Fibroblast of lung (primary cell): ENCODE results near the gene PRUNE2. TPM values are rescaled to one million over a fixed set of nuclear protein-coding genes. Genes with fewer than 3 reads are reported as not detected.
A peak's percentile ranks its signal among the peaks of the same experiment; 100 is the strongest.

Experiments
- DNase-seq, 2 donors: peaks; one replicate each; pipeline versions ENCODE4 v3.0.0 to v3.0.0-alpha.2; 2010; ENCODE audit warnings: low read depth in 2 of 2
- H2AFZ ChIP-seq: 2 replicates; pipeline ENCODE4 v1.5.1; 2012; ENCODE audit warnings: low read length, control low read depth, inconsistent platforms
- H3K27ac ChIP-seq: 2 replicates; pipeline ENCODE4 v1.5.1; 2011; ENCODE audit warnings: low read length, control low read depth; ENCODE audit not compliant: insufficient read depth
- H3K27me3 ChIP-seq: 2 replicates; pipeline ENCODE4 v1.5.1; 2011; ENCODE audit warnings: mild to moderate bottlenecking, low read length; ENCODE audit not compliant: control insufficient read depth, insufficient read depth
- H3K36me3 ChIP-seq: 2 replicates; pipeline ENCODE4 v1.5.1; 2011; ENCODE audit warnings: low read length; ENCODE audit not compliant: control insufficient read depth, insufficient read depth
- H3K4me1 ChIP-seq: 2 replicates; pipeline ENCODE4 v1.5.1; 2011; ENCODE audit warnings: low read length; ENCODE audit not compliant: control insufficient read depth, insufficient read depth; ENCODE audit errors: extremely low read depth
- H3K4me2 ChIP-seq: 2 replicates; pipeline ENCODE4 v1.5.1; 2011; ENCODE audit warnings: low read length, control low read depth; ENCODE audit not compliant: insufficient read depth; ENCODE audit errors: extremely low read depth
- H3K4me3 ChIP-seq, 4 experiments: fragments of 200-600 bp in 1 of 4; sonication (generic) in 1 of 4; replicated peaks in 1 of 4; 2 replicates each; pipeline ENCODE4 v1.5.1; 2011 to 2016; ENCODE audit warnings: low read length in 4 of 4, low read depth in 3 of 4, mild to moderate bottlenecking in 3 of 4, control low read depth in 2 of 4, inconsistent platforms in 1 of 4, mixed read lengths in 1 of 4; ENCODE audit not compliant: insufficient read depth in 1 of 4; ENCODE audit errors: control extremely low read depth in 1 of 4
- H3K79me2 ChIP-seq: 2 replicates; pipeline ENCODE4 v1.5.1; 2012; ENCODE audit warnings: mild to moderate bottlenecking, low read length, inconsistent platforms; ENCODE audit not compliant: control insufficient read depth, insufficient read depth
- H3K9ac ChIP-seq: 2 replicates; pipeline ENCODE4 v1.5.1; 2011; ENCODE audit warnings: mild to moderate bottlenecking, low read length, control low read depth; ENCODE audit not compliant: insufficient read depth
- H3K9me3 ChIP-seq: 2 replicates; pipeline ENCODE4 v1.5.1; 2012; ENCODE audit warnings: low read depth, low read length; ENCODE audit not compliant: control insufficient read depth, insufficient read depth
- H4K20me1 ChIP-seq: 2 replicates; pipeline ENCODE4 v1.5.1; 2011; ENCODE audit warnings: low read length; ENCODE audit not compliant: control insufficient read depth, insufficient read depth; ENCODE audit errors: extremely low read depth
- EZH2 ChIP-seq: IDR thresholded peaks from 2 replicates; pipeline ENCODE4 v1.5.1; 2012; ENCODE audit warnings: low read length, control low read depth, mild to moderate bottlenecking; ENCODE audit errors: missing control alignments
- polyA plus RNA-seq, 2 donors: library from polyadenylated mRNA; depleted of rRNA in 1 of 2; stranded (reverse) in 1 of 2; unstranded in 1 of 2; fragments of >200 nt; gene quantifications; 2 replicates each; pipeline ENCODE4 v1.2.1, GENCODE V29; 2011 to 2012; ENCODE audit warnings: missing spikeins in 1 of 2
- total RNA-seq: library from RNA; depleted of rRNA; stranded (reverse); fragments of >200 nt; gene quantifications from 2 replicates; pipeline ENCODE4 v1.2.1, GENCODE V29; 2014
- TF ChIP-seq, protein P1 (sequence below), 2 donors: IDR thresholded peaks in 1 of 2; conservative IDR thresholded peaks in 1 of 2; 1 replicate in 1 of 2; 2 replicates in 1 of 2; pipeline ENCODE4 v1.5.1; 2011 to 2012; ENCODE audit warnings: low read length in 2 of 2, control low read depth in 1 of 2, inconsistent platforms in 1 of 2, low read depth in 1 of 2, mild to moderate bottlenecking in 1 of 2

Gene PRUNE2
- total and polyA plus RNA-seq, 2 donors (not counting 1 experiment from before 2014, with no cell fraction given), result 5.4 to 95.6 TPM

DNA sequence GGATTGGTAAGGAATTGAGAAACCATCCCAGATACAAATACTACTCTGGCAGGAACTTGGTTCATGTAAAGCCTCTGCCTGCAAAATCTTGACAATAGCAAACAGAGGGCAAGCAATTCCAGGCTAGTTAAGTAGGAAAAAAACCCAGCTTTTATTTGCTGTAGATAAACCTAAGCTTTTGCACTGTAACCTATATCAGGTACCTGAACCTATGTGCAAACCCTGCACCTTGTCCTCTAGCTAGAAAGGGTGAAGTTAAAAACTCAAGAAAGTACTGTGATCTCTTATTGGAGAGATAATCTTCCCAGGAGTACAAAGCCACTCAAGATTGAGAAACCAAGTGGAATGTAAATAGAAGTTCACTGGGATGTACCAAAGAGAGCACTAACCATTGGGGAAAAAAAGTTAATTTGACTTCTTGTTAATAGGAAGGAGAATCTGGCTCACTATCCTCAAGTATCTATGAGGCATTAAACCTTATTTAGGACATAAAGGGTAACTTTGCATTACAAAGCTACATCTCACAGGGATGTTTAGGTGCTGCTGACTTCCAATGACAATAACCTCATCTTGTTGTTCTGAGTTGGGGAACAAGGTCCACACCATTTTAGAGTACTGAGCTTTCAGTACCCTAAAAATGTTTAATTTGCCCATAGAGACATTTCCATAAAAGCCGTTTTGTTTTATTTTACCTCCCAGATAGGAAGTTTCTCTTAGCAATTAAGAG, 215.5 kb downstream of the PRUNE2 start:
- no peaks in the 10 kb centered on the region for H4K20me1 ChIP-seq
- no peaks in the 10 kb centered on the region for H3K9me3 ChIP-seq
- no peak overlapping the region for H3K4me3 ChIP-seq
- no peaks in the 10 kb centered on the region for H3K79me2 ChIP-seq
- H3K4me2 ChIP-seq, result no peak overlapping the region
- no peak overlapping the region for H2AFZ ChIP-seq
- H3K9ac ChIP-seq, result no peak overlapping the region
- H3K27ac ChIP-seq, result no peak overlapping the region
- no peak for DNase-seq
- H3K36me3 ChIP-seq, result no peaks in the 10 kb centered on the region
- H3K27me3 ChIP-seq, result peaks cover 8% of the 10 kb centered on the region
- H3K4me1 ChIP-seq, result peaks cover 7% of the 10 kb centered on the region
- TF ChIP-seq EZH2, result no peak
- TF ChIP-seq, protein P1, sequence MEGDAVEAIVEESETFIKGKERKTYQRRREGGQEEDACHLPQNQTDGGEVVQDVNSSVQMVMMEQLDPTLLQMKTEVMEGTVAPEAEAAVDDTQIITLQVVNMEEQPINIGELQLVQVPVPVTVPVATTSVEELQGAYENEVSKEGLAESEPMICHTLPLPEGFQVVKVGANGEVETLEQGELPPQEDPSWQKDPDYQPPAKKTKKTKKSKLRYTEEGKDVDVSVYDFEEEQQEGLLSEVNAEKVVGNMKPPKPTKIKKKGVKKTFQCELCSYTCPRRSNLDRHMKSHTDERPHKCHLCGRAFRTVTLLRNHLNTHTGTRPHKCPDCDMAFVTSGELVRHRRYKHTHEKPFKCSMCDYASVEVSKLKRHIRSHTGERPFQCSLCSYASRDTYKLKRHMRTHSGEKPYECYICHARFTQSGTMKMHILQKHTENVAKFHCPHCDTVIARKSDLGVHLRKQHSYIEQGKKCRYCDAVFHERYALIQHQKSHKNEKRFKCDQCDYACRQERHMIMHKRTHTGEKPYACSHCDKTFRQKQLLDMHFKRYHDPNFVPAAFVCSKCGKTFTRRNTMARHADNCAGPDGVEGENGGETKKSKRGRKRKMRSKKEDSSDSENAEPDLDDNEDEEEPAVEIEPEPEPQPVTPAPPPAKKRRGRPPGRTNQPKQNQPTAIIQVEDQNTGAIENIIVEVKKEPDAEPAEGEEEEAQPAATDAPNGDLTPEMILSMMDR (conservative IDR thresholded peaks at IDR 0.05 in 1 of 2, IDR thresholded peaks at IDR 0.05 in 1 of 2; ENCODE audit: low read depth in 1 of 2, low read length in 2 of 2), result no peak

- Histone ChIP-seq H3K4me1 (peaks cover 7% of the 10 kb centered on the region), H2AFZ (no peak overlapping the region), H3K4me3 (no peak overlapping the region), H3K36me3 (no peaks in the 10 kb centered on the region), H3K27ac (no peak overlapping the region), H3K9me3 (no peaks in the 10 kb centered on the region), H3K27me3 (peaks cover 8% of the 10 kb centered on the region), H3K9ac (no peak overlapping the region), H3K4me2 (no peak overlapping the region), H3K79me2 (no peaks in the 10 kb centered on the region), H4K20me1 (no peaks in the 10 kb centered on the region)
- DNase-seq, result no peak
- no peak for TF ChIP-seq EZH2
- TF ChIP-seq, protein P1 (conservative IDR thresholded peaks at IDR 0.05 in 1 of 2, IDR thresholded peaks at IDR 0.05 in 1 of 2; ENCODE audit: low read depth in 1 of 2, low read length in 2 of 2), result no peak
Observed at GRCh38 chr9:76688471-76689238, 217.3 kb downstream of the PRUNE2 start.

GRCh38 chr9:76687861-76688391, 218.0 kb downstream of the PRUNE2 start:
- peaks cover 8% of the 10 kb centered on the region for H3K27me3 ChIP-seq
- peak; percentile 78 to 96 for DNase-seq
- peak overlapping the region; percentile 4 for H3K27ac ChIP-seq
- H2AFZ ChIP-seq, result no peak overlapping the region
- H3K36me3 ChIP-seq, result no peaks in the 10 kb centered on the region
- H3K4me2 ChIP-seq, result peak overlapping the region; percentile 21
- H3K9me3 ChIP-seq, result no peaks in the 10 kb centered on the region
- H3K4me1 ChIP-seq, result peaks cover 7% of the 10 kb centered on the region
- no peaks in the 10 kb centered on the region for H4K20me1 ChIP-seq
- no peak for TF ChIP-seq EZH2
- TF ChIP-seq, protein P1 (conservative IDR thresholded peaks at IDR 0.05 in 1 of 2, IDR thresholded peaks at IDR 0.05 in 1 of 2; ENCODE audit: low read depth in 1 of 2, low read length in 2 of 2), result no peak
- H3K4me3 ChIP-seq, result no peak overlapping the region
- no peak overlapping the region for H3K9ac ChIP-seq
- H3K79me2 ChIP-seq, result no peaks in the 10 kb centered on the region
